AG04450 (cell line): ENCODE measurements around the gene SFTPB. TPM values are rescaled to one million over a fixed set of nuclear protein-coding genes. Genes with fewer than 3 reads are reported as not detected.

Source experiments
- CTCF ChIA-PET: fragments of 300-600, 350-600 bp; formaldehyde crosslinking; extraction: SDS; loops from one replicate; lab custom pipeline; 2022; ENCODE audit warnings: antibody characterized with exemption, inconsistent platforms; lab: Charles Lee
- POLR2A ChIA-PET: fragments of 350-600 bp; formaldehyde crosslinking; extraction: SDS; loops from one replicate; lab custom pipeline; 2021; ENCODE audit warnings: antibody characterized with exemption, inconsistent platforms; lab: Yijun Ruan, JAX
- DNase-seq: peaks from one replicate; pipeline ENCODE4 v3.0.0-alpha.2; 2011; ENCODE audit warnings: low read depth, low spot score
- H3K27ac ChIP-seq: one replicate; pipeline ENCODE4 v1.5.1; 2012; ENCODE audit warnings: low read depth, low read length, control low read depth
- H3K27me3 ChIP-seq: one replicate; pipeline ENCODE4 v1.6.0; 2012; ENCODE audit warnings: low read length; ENCODE audit not compliant: control insufficient read depth, insufficient read depth
- H3K4me3 ChIP-seq: 2 replicates; pipeline ENCODE4 v1.5.1; 2011; ENCODE audit warnings: mild to moderate bottlenecking, low read depth, low read length, control low read depth
- H3K9me3 ChIP-seq: 2 replicates; pipeline ENCODE4 v1.5.1; 2012; ENCODE audit warnings: low read length; ENCODE audit not compliant: control insufficient read depth, insufficient read depth
- CTCF ChIP-seq: IDR thresholded peaks from 2 replicates; pipeline ENCODE4 v1.5.1; 2011; ENCODE audit warnings: low read depth, low read length, control low read depth, inconsistent platforms
- polyA plus RNA-seq: library from polyadenylated mRNA; depleted of rRNA; stranded (reverse); fragments of >200 nt; gene quantifications from 2 replicates; pipeline ENCODE4 v1.2.3, GENCODE V29; 2011

SFTPB gene
- polyA plus RNA-seq, 1 experiment, result not detected

- Histone ChIP-seq H3K27ac (no peak overlapping the region), H3K4me3 (no peak overlapping the region), H3K9me3 (no peaks in the 10 kb centered on the region; the same call in 1 of the 2 replicates), H3K27me3 (peaks cover 5% of the 10 kb centered on the region)
- ChIA-PET POLR2A (no interaction called here), CTCF (interaction anchor here (0.6 to 1.8 kb wide), 4 partner anchors 54 to 102 kb away, joined by 4 to 6 read pairs (median 4); no protein-coding TSS in a partner anchor)
- no peak for DNase-seq
- TF ChIP-seq CTCF, result no peak
These were observed 45.8 kb upstream of the SFTPB start for GRCh38 chr2:85713836-85714235.

- no peak for DNase-seq
- H3K4me3 ChIP-seq, result no peak overlapping the region
- H3K9me3 ChIP-seq, result no peaks in the 10 kb centered on the region; the same call in 1 of the 2 replicates
- H3K27me3 ChIP-seq, result peaks cover 5% of the 10 kb centered on the region
- ChIA-PET POLR2A (interaction anchor here (0.5 to 0.6 kb wide), 2 partner anchors 75 to 347 kb away, joined by 3 to 4 read pairs; no protein-coding TSS in a partner anchor), CTCF (interaction anchor here (0.8 to 1.7 kb wide), 4 partner anchors 64 to 103 kb away, joined by 3 to 6 read pairs (median 4); no protein-coding TSS in a partner anchor)
- no peak for TF ChIP-seq CTCF
- H3K27ac ChIP-seq, result no peak overlapping the region
These were observed 45.0 kb upstream of the SFTPB start for GRCh38 chr2:85712849-85713612.

GRCh38 chr2:85712336-85712735, 44.3 kb upstream of the SFTPB start:
- no peak for TF ChIP-seq CTCF
- peaks cover 5% of the 10 kb centered on the region for H3K27me3 ChIP-seq
- no peak overlapping the region for H3K27ac ChIP-seq
- no peaks in the 10 kb centered on the region; the same call in 1 of the 2 replicates for H3K9me3 ChIP-seq
- H3K4me3 ChIP-seq, result no peak overlapping the region
- ChIA-PET POLR2A (interaction anchor here (0.5 kb wide), 1 partner anchor 347 kb away, joined by 4 read pairs; no protein-coding TSS in a partner anchor), CTCF (interaction anchor here (0.8 to 1.7 kb wide), 2 partner anchors 63 to 75 kb away, joined by 3 to 6 read pairs; no protein-coding TSS in a partner anchor)
- no peak for DNase-seq

GRCh38 chr2:85711578-85712060, 43.6 kb upstream of the SFTPB start:
- POLR2A ChIA-PET, result no interaction called here
- H3K9me3 ChIP-seq, result no peaks in the 10 kb centered on the region; the same call in 1 of the 2 replicates
- H3K4me3 ChIP-seq, result no peak overlapping the region
- no peak overlapping the region for H3K27ac ChIP-seq
- CTCF ChIA-PET, result interaction anchor here (1.7 to 8.7 kb wide), 2 partner anchors 63 to 73 kb away, joined by 6 to 165 read pairs; no protein-coding TSS in a partner anchor
- no peak for TF ChIP-seq CTCF
- no peak for DNase-seq
- H3K27me3 ChIP-seq, result peaks cover 5% of the 10 kb centered on the region
